Stimulated activated CD8-positive, alpha-beta memory T cell treated with anti-CD3 and anti-CD28 coated beads, Interleukin-12 subunit alpha, Interleukin-12 subunit beta, amount 100 ng/mL, for 4 hours (primary cell): ENCODE data around the gene PAM.
"Not testable (repeated sequence)": the region's sequence is repeated elsewhere in the genome, so short reads cannot be mapped to it uniquely, and the experiment has no call there.

Experiments used
- DNase-seq: peaks from one replicate; pipeline ENCODE4 v3.0.0-alpha.2; 2020; ENCODE audit warnings: low read depth

Gene PAM

DNA sequence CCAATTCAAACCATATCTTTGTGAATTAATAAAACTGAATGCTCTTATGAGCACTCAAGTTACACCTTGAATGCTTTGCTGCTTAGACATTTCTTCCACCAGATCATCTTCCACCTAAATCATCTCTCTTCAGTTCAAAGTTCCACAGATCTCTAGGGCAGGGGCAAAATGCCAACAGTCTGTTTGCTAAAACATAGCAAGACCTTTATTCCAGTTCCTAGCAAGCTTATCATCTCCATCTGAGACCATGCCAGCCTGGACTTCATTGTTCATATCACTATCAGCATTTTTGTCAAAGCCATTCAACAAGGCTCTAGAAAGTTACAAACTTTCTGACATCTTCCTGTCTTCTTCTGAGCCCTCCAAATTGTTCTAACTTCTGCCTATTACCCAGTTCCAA lies 245.0 kb downstream of the PAM start:
- no peak for DNase-seq

DNA sequence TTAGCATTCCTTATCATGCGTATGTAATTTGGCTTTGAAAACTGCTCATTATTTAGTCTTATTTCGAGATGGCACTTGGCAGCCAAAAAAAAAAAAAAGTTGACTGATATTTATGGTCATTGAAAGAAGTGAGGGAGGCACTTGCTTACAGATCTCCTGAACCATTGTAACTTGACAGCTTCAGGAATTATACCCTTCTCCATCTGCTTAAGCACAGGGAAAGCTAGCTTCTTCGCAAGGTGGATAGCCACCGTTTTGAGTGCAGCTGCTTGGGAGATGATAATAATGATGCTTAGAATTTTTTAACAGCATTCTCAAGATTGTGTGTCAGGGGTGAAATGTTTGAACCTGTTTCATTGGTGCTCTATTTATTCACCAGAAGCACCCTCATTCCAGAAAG lies 248.8 kb downstream of the PAM start:
- no peak for DNase-seq

DNA sequence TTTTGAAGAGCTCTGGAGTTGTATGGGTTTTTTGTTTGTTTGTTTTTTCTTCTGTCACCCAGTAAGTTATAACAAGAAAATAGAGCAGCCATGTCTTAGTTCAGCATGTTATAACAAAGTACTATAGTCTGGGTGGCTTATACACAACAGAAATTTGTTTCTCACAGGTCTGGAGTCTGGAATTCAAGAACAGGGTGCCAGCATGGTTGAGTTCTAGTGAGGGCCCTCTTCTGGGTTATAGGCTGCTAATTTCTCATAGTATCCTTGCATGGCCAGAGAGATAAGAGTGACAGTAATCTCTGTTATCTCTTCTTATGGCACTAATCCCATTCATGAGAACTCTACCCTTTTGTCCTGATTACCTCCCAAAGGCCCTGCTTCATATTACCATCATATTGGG lies 250.2 kb downstream of the PAM start:
- no peak for DNase-seq

DNA sequence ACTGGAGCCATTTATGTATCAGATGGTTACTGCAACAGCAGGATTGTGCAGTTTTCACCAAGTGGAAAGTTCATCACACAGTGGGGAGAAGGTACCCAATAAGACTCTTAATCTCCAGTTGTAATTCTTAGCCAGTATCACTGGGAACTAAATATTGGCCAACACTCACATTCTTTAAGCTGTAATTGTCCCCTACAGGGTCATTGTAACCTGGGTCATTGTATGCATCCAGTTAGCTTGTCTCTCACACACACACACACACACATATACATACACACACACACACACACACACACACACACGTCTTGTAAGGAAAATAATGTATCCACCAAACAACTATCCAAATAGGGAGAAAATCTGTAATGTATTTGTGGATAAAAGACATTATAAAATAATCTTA lies 251.8 kb downstream of the PAM start:
- DNase-seq, result no peak

DNA sequence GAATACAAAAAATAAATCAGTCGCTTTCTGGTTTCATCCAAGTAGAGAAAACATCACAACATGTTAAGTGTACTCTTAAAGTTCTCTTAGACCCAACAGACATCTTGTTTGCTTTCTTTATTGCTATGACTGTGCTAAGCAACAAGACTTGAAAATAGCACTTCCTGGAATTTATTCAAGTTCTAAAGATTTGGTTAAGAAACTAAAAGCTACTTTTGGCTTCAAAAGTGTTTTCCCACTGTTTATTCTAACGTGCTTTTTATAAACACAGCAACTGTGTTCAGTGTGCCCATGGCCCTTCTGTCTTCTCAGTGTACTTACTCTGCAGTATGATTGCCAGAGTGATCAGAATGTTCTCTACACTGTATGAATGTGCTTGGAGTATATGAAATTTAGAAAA lies 255.1 kb downstream of the PAM start:
- DNase-seq, result no peak

DNA sequence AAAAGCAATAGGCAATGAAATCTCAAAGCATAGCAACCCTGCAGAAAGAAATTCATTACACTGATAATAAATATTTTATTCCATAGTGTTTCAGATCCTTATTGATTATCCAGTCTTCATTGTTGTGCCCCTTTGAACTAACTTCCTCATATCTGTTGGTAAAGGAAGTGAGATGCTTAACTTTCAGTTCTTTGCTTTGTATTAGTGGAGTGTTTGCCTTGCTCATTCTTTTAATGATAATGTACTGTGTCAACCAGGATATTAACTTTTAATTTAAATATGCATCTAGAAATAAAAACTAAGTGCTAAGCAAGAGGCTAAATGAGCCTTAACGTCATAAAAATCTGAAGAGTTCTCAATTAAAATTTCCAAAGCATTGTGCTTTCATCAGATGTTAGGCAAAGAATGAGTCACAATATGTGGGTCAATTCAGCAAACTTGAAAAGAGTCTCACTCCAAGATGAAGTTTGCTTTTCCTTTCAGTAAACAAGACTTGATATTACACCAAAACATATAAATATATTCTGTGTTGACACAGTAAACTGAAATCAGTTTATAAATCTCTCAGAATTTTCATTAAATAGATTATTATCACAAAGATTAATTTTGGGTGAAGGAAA lies 258.9 kb downstream of the PAM start:
- no peak for DNase-seq

DNA sequence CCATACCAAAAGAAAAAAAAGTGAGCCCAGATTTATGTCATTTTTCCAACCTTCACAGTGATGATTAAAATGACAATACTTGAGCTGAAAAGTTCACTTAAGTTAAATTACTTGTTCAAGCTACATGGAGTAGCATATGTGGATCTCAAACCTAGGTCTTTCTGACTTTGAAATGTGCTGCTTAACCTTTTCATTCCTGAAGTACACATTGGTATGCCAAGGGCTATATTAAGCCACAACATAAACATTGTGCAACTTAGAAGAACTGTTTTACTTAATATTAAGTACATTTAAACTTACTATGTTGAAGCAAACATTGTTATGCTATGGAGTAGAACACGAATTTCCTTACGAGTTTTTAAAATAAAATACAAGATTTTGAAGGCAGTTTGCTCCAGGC lies 259.9 kb downstream of the PAM start:
- DNase-seq, result no peak

DNA sequence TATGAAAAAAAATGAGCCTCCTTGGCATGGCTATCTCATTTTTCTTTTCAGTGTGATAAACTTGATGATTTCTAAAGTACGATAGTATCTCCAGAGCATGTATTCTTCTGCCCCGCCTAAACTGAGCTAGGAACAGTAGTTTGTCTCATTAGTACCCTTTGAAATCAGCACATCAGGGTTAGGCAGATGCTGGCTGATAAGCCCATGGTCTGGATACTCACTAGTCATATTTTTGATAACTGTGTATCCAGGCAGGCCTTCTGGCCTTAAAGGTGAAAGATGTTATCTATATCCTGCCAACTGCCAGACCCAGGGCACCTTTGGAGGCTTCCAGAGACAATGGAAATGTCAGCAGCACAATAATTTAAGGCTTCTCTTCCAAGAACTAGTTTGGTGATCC lies 261.1 kb downstream of the PAM start:
- DNase-seq, result no peak

DNA sequence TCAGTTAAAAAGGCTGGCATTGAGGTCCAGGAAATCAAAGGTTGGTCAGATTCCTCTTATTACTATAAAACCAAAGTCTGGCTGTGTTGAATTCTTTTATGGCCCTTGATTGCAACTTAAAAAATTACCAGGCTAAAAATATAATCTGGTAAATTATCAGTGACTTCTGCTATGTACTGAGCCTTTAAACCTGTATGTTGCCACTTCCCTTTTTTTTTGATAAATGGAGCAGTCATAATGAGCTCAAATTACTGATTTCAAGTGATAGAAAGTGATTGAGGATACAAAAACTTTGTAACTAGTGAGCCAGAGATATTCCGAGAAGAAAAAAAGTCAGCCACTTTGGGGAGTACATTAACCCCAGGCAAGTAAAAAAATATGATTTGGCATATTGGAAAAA lies 264.7 kb downstream of the PAM start:
- DNase-seq, result no peak

DNA sequence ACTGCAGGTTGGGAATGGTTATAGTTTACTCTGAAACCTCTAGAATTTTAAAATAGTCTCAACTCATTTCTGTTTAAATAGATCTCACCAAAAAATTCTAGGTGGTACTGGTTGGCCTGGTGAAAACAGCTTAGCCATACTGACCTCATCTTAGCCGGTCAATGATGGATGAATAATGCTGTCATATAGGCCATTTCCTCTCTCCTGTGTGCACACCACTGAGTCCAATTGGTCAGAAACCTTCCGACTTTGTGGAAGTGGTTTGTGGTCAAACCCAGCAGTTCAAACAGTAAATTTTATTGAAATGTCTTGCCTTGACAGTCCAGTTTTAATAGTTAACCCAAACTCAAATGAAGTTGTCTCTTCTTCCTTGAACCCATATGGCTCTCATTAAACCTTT lies 266.2 kb downstream of the PAM start:
- DNase-seq, result no peak

DNA sequence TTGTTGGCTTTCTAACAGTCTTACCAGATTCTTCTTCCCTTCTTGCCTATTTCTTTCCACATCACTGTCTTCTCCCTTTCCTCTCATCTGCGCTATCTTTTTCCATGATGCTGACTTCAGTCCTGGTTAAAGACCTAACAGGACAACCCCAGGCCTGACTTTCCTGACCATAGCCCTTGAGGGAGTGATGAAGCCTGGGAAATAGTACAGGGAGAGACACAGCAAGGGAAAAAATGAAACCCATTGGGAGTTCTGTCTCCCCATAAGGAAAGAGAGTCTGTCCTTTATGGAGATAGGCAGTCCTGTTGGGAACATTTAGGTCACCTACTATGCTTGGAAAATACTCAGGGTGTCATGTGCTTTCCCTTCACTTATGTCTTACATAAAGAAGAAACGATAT lies 272.2 kb downstream of the PAM start:
- DNase-seq, result no peak

DNA sequence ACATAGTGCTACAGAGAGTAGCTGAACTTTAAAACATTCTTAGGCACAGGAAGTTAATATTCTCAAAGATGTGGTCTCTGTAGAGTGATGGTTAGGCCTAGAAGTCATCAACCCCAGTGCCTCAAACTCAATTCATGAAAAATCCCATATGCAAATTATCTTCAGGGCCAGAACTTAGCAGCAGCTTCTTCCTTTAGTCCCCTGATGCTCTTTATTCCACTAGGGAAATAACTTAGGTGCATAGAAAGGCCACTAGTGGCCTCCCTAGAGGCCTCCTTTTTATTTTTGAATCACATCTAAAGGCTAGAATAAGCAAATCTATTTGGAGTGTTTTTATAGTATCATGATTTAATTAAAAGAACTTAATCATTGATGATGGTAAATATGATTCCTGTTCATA lies 276.5 kb downstream of the PAM start:
- DNase-seq, result no peak

DNA sequence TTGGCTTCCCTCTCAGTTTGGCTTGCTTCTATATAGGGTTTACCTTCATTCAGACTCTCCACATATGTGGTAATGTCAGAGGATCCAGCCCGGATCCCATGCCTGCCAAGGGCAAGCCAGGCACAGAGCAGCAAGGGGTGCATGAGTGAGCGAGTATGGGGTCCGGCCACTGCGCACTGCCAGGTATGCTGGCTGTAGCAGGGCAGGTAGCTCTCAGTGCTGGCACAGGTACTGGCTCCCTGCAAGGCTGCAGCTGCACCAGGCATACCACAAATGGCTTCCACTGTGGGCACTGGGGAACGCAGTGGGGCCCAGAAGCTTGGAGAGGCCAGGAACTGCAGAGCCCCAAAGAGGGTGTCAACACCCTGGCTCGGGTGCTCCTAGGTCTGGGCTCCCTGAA lies 278.6 kb downstream of the PAM start:
- no peak for DNase-seq

DNA sequence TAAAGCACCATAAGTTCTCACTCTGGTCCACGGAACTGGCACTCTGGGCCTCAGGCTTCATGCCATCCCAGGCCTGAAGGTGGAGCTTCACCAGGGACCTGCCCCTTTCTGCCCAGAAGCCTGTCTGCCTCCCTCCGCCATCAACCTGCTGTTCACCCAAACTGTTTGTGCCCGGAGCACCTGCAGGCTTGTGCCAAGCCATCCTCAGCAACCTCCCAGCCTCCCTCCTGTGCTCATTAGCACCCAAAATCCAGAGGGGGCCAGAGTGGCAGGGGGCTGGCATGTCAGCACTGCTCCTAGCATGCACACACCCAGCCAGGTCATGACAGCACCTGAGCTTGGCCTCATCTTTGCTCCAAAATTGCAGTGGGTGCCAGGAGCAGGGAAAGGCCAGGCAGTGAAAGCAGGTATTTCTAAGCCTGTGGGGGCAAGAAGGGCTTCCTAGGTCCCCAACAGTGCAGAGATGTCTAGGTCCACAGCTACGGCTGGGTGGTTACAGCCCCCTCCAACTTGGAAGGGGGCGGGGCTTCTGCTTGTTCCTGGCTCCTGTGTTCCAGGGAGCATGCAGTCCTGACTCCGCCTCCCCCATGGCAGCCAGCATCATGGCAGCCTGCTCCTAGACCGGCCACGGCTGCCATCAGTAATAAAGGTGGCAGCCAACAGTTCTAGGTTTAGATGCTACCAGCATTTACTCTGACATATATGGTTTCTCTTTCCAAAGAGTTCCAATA lies 279.7 kb downstream of the PAM start:
- no peak for DNase-seq

DNA sequence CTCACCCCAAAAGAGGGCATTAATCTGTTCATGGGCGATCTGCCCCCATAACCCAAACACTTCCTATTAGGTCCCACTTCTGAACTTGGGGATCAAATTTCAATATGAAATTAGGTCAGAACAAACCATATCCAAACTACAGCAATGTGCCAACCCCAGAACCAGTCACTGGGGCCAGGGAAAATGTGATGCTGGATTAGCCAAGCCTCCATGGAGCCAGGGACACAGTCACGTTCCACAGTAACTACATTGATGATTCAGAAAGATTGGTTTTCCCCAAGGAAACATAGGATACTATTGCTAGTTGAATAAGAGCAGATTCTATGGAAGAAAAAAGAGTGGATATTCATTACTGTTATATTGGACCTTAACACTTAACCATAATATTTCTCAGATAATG lies 280.6 kb downstream of the PAM start:
- DNase-seq, result no peak

DNA sequence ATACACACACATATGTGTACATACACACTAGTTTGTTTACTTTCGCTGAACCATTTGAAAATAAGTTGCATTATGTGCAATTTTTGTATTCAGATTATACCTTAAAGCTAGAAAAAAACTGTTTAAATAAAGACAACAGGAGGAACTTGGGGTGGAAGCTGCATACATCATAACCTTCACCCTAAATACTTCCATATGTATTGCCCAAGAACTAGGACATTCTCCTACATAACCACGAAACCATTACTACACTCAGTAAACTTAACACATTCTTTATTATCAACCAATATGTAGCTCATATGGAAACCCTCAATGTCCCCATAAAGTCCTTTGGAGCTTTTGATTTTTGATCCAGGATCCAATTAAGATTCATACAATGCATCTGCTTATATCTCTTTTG lies 281.5 kb downstream of the PAM start:
- DNase-seq, result no peak

DNA sequence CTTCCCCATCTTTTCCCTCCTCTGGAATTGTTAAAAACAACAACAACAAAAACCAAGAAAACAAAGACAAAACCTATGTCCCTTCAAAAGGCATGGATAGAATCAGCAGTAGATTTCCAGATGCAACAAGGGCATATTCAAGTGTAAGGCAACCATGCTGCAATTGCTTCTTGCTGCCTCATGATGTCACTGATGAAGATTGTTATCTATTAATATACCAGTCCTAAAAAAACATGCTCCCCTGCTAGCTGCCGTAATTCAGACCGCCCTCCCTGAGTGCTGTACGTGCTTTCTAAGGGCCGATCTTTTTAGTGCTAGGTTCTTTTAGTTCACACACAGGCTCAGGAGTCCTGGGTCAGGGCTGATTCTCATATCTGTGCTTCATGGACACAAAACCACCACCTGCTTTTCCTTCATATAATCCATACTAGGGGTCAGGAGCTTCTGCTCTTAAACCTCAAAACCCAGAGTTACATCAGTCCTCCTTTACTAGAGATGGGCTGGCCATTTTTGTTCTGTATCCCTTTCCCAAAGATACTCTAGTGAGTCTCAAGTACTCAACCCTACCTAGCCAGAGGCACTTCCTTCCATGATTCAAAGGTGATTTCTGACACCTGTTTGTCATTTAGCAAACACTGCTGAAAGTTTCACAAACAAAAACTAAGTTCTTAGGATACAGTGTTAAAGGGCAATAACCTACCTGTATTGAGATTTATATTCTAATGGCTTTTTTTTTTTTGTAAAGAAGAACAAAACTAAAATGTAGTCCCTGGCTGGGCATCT lies 282.8 kb downstream of the PAM start:
- no peak for DNase-seq

DNA sequence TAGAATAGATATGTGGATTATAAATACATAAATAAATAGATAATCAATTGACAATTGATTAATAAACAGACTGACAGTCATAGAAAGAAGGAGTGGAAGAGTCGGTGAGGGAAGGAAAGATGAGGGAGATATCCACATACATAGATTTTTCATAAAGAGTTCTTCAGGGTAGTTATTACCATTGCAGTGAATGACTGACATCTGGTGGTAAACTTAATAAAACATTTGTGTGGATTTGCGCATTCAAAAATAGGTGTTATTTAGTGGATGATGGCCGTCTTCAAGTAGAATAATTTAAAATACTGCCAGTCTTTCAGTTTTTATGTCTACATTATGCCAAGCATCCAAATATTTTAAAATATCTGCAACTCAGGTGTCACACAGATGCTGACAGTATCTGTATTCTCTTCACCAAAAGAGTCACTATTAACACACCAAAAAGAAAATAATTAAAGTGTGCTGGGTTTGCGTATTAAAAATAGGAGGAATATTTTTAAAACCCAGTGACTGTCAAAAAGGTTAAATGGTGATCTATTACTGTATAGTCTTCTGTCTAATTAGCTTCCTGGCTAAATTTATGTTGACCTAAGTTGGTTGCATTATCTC lies 286.1 kb downstream of the PAM start:
- DNase-seq, result no peak

DNA sequence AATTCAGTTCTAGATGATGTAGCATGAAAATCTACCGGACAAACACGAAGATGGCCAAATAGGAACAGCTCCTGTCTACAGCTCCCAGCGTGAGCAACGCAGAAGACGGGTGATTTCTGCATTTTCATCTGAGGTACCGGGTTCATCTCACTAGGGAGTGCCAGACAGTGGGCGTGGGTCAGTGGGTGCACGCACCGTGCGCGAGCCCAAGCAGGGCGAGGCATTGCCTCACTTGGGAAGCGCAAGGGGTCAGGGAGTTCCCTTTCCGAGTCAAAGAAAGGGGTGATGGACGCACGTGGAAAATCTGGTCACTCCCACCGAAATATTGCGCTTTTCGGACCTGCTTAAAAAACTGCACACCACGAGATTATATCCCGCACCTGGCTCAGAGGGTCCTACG lies 291.6 kb downstream of the PAM start:
- not testable (repeated sequence) for DNase-seq

DNA sequence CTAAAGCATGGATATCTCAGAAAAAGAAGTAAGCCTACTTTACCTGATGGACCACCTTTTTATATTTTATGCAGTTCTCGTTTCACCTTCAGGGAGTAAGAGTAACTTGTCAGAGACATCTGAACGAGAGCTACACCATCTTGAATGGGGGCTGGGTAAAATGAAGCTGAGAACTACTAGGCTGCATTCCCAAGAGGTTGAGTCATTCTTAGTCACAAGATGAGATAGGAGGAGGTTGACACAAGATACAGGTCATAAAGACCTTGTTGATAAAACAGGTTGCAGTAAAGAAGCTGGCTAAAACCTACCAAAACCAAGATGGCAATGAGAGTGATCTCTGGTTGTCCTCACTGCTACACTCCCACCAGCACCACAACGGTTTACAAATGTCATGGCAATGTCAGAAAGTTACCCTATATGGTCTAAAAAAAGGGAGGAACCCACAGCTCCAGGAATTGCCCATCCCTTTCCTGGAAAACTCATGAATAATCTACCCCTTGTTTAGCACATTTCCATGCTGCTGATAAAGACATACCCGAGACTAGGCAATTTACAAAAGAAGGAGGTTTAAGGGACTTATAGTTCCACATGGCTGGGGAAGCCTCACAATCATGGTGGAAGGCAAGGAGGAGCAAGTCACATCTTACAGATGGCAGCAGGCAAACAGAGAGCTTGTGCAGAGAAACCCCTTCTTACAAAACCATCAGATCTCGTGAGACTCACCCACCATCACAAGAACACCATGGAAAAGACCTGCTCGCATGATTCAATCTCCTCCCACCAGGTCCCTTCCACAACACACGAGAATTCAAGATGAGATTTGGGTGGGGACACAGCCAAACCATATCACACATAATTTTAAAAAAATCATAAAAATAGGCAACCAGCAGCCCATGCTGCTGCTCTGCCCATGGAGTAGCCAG lies 302.4 kb downstream of the PAM start:
- no peak for DNase-seq

DNA sequence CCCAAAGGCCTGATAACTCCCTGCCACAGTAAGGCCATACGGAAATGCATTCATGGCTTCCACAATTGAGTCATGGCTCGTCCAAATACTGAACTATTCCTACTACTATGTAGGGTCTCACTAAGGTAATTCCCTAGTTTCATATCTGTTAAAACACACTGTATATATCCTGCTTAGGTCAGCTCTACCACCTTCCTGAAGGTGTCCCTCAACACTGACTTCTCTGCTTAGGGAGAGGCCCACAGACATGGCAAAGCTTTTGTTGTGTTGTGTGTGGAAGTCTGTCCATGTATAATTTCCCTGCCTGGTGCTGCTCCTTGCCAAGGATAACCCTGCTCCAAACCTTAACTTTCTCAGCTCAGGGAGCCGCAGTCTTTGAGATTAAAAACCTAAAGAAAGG lies 304.4 kb downstream of the PAM start:
- no peak for DNase-seq

DNA sequence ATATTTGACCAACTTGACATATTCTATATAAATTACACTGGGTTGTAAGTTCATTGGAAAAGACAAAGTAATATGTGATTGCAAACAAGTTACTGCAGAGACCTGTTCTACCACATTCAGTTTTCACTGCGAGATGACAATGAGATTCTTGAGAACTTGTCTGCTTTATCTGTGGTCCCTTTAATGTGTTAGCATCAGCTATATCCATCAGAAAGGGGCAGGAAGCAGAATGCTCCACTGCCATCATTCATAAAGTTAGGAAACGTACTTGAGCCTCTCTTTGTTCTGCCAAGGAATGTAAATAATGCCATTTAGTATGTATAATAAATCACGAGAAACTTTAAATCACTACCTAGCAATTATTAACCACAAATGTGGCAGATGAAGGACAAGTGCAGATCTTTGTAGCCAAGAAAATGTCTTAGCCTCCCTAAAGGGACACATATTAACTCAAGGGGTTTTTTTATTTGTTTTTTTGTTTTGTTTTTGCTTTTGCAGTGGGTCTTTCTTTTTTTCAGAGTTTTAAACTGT lies 305.4 kb downstream of the PAM start:
- DNase-seq, result no peak
